GM18526 (cell line): ENCODE results near the gene EVX1.

Experiments used
- POLR2A ChIP-seq: IDR thresholded peaks from 3 replicates; pipeline ENCODE4 v1.6.1; 2011; ENCODE audit not compliant: insufficient read length; ENCODE audit errors: extremely low read depth

The EVX1 gene

DNA sequence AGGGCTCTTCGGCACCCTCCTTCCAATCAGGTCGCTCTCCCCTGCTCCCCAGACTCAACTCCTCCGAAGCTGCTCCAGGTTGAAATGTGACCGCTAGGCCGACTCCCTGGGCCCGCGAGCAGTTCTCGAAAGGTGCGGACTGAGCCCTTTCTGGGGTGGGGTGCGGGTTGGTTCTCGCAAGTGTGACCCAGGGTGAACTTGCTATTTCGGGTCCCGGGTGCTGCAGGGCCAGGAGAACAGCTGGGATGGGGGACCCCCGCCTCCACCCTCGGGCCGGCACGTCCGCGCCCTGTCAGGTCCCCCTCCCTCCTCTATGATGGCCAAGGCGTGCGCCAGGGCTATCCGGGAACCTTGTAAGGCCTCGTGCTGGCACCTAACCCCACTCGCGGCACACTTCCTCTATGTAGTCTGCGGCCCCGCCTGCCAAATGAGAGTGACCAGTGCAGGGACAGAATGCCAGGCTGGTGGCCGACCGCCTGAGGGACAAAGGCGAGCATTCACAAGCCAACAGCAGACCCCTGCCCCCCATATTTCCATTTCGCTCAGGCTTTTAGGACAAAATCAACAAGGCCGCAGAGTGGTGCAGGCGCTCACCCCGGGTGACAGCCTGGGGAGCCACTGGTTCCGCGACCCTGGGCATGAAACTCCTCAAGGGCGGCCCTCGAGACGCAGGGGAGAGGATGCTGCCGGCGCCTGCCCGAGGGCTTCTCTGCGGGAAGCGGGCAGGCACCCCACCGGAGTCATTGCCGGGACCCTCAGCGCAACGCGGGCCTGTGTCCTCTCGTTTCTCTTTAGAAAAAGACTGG is 29.0 kb upstream of the EVX1 start:
- TF ChIP-seq POLR2A = no peak

DNA sequence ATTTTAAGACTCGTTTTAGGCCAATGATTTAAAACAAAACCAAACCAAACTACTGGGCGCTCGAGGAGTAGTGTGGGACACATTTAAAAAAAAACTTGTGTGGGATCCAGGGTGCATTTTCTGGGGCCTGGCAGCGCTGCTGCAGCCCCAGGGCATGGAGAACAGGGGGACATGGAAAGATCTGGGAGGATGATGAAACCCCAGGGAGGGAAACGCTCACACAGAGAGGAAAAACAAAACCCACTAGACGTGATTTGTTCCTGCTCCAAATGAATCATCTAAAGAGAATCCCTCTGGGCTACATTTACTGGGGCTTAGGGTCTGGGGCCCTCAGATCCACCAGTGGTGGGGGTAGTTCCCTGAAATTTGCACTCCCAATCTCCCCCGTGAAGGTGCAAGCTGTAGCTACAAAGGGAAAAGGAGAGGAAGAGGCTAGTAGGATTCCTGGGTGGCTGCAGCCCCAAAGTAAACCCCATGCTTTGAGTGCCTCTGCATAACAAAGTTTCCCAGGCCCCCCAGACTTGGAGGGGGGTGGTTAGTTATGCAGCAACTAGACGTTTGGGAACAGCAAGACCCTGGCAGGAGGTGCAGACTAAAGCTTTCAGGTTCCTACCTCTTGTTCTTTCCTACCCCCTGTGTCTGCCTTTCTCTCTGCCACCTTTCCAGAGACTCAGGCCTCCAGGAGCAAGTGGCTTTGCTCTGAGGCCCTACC is 28.2 kb upstream of the EVX1 start:
- no peak for TF ChIP-seq POLR2A

DNA sequence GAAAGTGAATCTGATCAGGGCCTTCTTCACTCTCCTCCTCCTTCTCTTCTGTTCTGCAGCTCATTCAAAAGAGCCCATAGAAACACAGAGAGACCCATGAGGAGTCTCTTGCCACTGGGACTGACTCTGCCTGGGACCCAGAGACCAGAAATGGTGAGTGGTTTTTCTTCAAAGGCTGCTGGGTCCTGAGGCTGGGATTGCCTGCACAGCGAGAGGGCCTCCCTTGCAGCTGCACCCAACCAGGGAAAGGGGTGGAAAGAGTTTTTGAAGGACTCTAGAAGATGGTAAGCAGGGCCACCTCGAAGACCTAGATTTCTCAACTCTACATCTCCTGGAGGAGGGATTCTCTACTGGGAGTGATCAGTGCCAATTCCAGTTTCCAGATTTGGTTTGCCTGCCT is 27.2 kb upstream of the EVX1 start:
- TF ChIP-seq POLR2A = no peak

GRCh38 chr7:27217951-27218350 is 24.7 kb upstream of the EVX1 start:
- no peak for TF ChIP-seq POLR2A

- TF ChIP-seq POLR2A = no peak
These were observed 22.8 kb upstream of the EVX1 start for GRCh38 chr7:27219821-27220220.

DNA sequence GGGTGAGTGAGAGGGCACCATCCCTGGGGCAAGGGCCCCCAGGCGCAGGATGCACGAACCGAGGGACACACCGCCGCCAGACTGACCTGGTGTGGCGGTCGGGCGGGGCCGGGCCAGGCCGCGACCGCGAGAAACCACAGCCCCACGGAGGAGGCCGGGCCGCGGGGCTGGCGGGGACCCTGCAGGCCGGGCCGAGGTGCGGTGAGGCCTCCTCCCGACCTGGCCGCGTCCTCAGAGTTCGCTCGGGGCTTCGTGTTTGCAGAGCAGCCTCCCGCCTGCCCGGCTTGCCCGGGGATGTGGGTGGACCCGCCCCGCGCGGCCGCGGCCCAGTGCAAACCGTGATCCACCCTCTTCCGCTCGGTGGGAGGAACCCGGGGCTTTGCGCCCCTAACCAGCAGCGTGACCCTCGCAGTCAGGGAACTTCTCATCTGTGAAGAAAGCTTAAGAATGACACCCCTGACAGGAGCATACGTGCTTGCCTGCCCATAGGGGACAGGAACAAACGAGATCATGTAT is 22.1 kb upstream of the EVX1 start:
- no peak for TF ChIP-seq POLR2A

- TF ChIP-seq POLR2A = no peak
These were observed 21.3 kb upstream of the EVX1 start for GRCh38 chr7:27221201-27221797.

DNA sequence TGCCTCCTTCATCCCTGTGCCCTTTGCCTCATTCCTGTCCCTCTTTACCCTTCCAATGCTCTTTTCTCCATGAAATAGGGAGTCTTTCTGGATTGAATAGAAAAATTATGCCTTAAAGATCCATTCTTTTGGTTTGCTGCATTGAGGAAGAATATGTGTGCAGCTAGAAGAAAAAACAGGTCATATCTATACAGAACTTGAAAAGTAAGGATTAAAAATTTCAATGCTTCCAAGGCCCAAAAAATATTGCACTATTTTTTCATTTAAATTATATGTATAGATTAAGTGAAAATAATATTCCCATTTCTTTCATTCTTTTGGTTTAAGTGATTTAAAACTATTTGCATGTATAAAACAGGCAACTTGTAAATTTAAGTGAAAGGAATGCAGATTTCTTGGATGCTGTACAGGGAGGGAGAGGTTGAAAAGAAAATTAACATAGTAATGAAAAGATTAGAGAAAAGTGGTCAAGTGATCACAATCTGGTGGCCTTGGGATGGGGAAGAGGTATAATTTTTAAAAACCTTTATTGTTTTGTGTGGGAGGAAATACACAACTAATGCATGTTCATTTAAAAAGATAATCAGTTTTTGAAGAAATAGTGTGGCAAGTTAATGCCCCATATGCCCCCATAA is 18.5 kb upstream of the EVX1 start:
- TF ChIP-seq POLR2A = no peak

DNA sequence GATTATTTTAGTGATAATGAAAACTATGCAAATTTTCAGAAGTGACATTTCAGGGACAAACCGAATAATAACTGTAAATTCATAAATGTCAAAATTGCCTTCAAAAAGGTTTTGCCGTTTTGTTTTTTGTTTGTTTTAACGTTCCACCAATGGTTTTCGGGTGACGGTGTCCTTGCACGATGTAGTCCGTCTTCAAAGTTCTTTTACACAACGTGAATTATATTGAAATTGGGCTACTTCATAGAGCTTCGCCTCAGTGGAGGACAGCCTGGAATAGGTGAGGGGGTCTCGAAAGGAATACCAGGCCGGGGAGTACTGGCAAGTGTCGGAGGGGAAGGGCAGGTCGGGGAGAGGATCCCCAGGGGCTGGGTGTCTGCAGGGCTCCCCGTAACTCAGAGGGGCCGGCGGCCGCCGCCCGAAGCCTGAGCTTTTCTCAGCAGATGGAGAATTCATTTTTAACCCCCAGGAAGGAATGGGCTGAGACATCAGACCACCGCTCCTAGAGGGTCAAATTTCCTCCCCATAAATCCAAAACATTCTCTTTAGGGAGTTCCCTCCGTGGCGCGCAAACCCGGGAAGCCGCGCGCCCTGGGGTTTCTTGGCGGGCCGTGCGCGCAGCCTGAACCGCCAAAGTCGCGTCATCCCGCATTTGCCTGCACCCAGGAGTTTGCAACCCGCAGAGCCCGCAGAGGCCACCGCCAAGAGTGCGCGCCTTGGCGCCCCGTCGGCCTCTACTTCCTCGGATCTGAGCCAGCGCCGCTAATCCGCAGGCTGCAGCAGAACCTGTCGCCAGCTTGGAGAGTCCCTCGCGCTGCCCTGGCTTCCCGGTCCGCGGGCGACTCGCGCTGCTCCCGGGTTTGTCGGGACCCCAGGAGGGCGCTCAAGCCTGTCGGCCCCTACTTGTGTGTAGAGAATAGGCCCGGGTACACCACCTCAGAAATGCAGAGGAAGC is 17.3 kb upstream of the EVX1 start:
- TF ChIP-seq POLR2A = no peak

GRCh38 chr7:27229448-27229847 is 13.2 kb upstream of the EVX1 start:
- no peak for TF ChIP-seq POLR2A

- no peak for TF ChIP-seq POLR2A
These were observed 7.0 kb upstream of the EVX1 start for GRCh38 chr7:27235387-27236311.

GRCh38 chr7:27237735-27238334 is 4.8 kb upstream of the EVX1 start:
- no peak for TF ChIP-seq POLR2A

DNA sequence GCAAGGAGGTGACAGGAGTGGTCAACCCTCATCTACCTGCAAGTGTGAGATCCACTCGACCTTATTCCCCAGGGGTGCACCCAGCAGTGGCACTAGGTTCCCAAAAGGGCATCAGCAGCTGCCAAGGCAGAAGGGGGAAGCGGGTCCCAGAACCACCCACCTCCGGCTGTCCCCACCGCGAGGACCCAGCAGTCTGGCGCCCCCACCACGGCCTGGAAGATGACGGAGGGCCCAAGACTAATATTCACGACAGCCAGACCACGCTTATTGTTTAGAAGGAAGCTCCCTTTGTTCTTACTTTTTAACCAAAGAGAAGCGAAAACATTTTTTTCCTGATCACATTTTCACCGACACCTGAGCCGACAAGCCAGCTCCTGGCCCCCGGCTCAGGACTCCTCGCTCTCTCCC is 3.6 kb upstream of the EVX1 start:
- TF ChIP-seq POLR2A = no peak

GRCh38 chr7:27239387-27240014 is 3.1 kb upstream of the EVX1 start:
- TF ChIP-seq POLR2A = no peak
